Measurements from ENCODE around the gene HMCN2. TPM values are rescaled to one million over a fixed set of nuclear protein-coding genes. Genes with fewer than 3 reads are reported as not detected.

The HMCN2 gene
- total RNA-seq, 1 donor from 2014 or later: 0.15 TPM

DNA sequence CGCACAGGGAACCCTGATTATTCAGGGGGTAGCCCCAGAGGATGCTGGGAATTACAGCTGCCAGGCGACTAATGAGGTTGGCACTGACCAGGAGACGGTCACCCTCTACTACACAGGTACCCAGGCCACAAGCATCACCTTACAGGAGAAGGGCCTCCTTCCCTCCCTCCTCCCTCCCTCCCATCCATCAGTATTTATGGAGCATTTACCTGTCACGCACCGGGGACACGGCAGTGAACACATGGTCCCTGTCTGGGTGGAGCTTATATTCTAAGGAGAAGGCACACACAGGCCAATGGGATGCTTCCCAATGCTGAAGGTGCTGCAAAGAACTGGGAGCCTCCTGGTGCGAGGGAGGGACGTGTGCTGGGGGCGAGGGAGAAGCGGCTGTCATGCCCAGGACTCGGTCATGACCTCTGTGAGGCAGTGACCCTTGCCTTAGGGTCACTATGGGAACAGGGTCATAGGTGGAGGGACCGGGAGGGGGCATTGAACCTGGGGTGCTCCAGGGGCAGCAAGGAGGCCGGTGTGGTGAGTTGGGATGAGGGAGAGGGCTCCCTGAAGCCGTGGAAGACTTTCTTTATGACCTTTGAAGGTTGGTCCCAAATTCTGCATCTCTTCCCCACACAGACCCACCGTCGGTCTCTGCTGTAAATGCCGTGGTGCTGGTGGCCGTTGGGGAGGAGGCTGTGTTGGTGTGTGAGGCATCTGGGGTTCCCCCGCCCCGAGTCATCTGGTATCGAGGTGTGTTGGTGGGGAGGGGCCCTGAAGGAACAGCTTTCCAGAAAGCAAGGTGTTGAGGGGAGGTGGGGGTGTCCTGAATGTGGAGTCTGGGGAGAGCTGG lies 41.5 kb downstream of the HMCN2 start:
- H2AFZ ChIP-seq (replicated peaks): no peak overlapping the region
- H3K27ac Mint-ChIP-seq: no peak overlapping the region
- no peak for DNase-seq (ENCODE audit: low spot score)
- H3K27ac ChIP-seq: no peak overlapping the region
- H3K27me3 ChIP-seq: no peaks in the 10 kb centered on the region
- H3K4me1 ChIP-seq: no peaks in the 10 kb centered on the region
- peaks cover 11% of the 10 kb centered on the region for H3K27me3 Mint-ChIP-seq (ENCODE audit: insufficient read depth, low read depth)
- no peaks in the 10 kb centered on the region for H3K4me1 Mint-ChIP-seq
- no peaks in the 10 kb centered on the region for H3K79me2 ChIP-seq (ENCODE audit: low read depth)
- H3K4me3 Mint-ChIP-seq: no peak overlapping the region
- no peaks in the 10 kb centered on the region for H3K36me3 Mint-ChIP-seq
- H3K9me3 Mint-ChIP-seq: no peaks in the 10 kb centered on the region
- no peak overlapping the region for H3K4me2 ChIP-seq
- H3K9ac ChIP-seq: no peak overlapping the region
- no peaks in the 10 kb centered on the region for H3K9me3 ChIP-seq (ENCODE audit: low read depth)
- no peaks in the 10 kb centered on the region for H4K20me1 ChIP-seq (ENCODE audit: low read depth)
- no peaks in the 10 kb centered on the region for H3K36me3 ChIP-seq
- no peaks in the 10 kb centered on the region for H3F3A ChIP-seq (ENCODE audit: low read depth)
- TF ChIP-seq EZH2phosphoT487 (IDR thresholded peaks at IDR 0.05): no peak
- TF ChIP-seq, protein P1, sequence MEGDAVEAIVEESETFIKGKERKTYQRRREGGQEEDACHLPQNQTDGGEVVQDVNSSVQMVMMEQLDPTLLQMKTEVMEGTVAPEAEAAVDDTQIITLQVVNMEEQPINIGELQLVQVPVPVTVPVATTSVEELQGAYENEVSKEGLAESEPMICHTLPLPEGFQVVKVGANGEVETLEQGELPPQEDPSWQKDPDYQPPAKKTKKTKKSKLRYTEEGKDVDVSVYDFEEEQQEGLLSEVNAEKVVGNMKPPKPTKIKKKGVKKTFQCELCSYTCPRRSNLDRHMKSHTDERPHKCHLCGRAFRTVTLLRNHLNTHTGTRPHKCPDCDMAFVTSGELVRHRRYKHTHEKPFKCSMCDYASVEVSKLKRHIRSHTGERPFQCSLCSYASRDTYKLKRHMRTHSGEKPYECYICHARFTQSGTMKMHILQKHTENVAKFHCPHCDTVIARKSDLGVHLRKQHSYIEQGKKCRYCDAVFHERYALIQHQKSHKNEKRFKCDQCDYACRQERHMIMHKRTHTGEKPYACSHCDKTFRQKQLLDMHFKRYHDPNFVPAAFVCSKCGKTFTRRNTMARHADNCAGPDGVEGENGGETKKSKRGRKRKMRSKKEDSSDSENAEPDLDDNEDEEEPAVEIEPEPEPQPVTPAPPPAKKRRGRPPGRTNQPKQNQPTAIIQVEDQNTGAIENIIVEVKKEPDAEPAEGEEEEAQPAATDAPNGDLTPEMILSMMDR (IDR thresholded peaks at IDR 0.05): no peak
- no peak for TF ChIP-seq EZH2 (IDR thresholded peaks at IDR 0.05)
- H3K4me3 ChIP-seq: no peak overlapping the region

- H3K9ac ChIP-seq: no peak overlapping the region
- Mint-ChIP-seq H3K27me3 (ENCODE audit: insufficient read depth, low read depth) (peaks cover 9% of the 10 kb centered on the region), H3K4me1 (no peaks in the 10 kb centered on the region), H3K36me3 (no peaks in the 10 kb centered on the region), H3K4me3 (no peak overlapping the region), H3K9me3 (no peaks in the 10 kb centered on the region), H3K27ac (no peak overlapping the region)
- no peaks in the 10 kb centered on the region for H3K36me3 ChIP-seq
- H4K20me1 ChIP-seq (ENCODE audit: low read depth): no peaks in the 10 kb centered on the region
- no peak overlapping the region for H3K27ac ChIP-seq
- no peaks in the 10 kb centered on the region for H3F3A ChIP-seq (ENCODE audit: low read depth)
- H3K79me2 ChIP-seq (ENCODE audit: low read depth): no peaks in the 10 kb centered on the region
- H3K4me2 ChIP-seq: no peak overlapping the region
- H3K27me3 ChIP-seq: no peaks in the 10 kb centered on the region
- no peak overlapping the region for H3K4me3 ChIP-seq
- H3K9me3 ChIP-seq (ENCODE audit: low read depth): no peaks in the 10 kb centered on the region
- no peak for DNase-seq (ENCODE audit: low spot score)
- no peak overlapping the region for H2AFZ ChIP-seq (replicated peaks)
- H3K4me1 ChIP-seq: no peaks in the 10 kb centered on the region
- TF ChIP-seq EZH2phosphoT487 (IDR thresholded peaks at IDR 0.05): no peak
- no peak for TF ChIP-seq EZH2 (IDR thresholded peaks at IDR 0.05)
- TF ChIP-seq, protein P1 (IDR thresholded peaks at IDR 0.05): no peak
Observed at GRCh38 chr9:130307667-130307943, 42.0 kb downstream of the HMCN2 start.

- H3K36me3 Mint-ChIP-seq: no peaks in the 10 kb centered on the region
Observed at GRCh38 chr9:130308081-130308571, 42.6 kb downstream of the HMCN2 start.

More at GRCh38 chr9:130308081-130308571, 42.6 kb downstream of the HMCN2 start:
- Histone ChIP-seq H3K9ac (no peak overlapping the region), H3K4me1 (no peaks in the 10 kb centered on the region), H3K27me3 (no peaks in the 10 kb centered on the region), H3K9me3 (ENCODE audit: low read depth) (no peaks in the 10 kb centered on the region), H3F3A (ENCODE audit: low read depth) (no peaks in the 10 kb centered on the region), H3K79me2 (ENCODE audit: low read depth) (no peaks in the 10 kb centered on the region), H3K4me3 (no peak overlapping the region), H2AFZ (replicated peaks) (no peak overlapping the region), H4K20me1 (ENCODE audit: low read depth) (no peaks in the 10 kb centered on the region), H3K4me2 (no peak overlapping the region), H3K27ac (no peak overlapping the region), H3K36me3 (no peaks in the 10 kb centered on the region)
- H3K4me3 Mint-ChIP-seq: no peak overlapping the region
- no peak overlapping the region for H3K27ac Mint-ChIP-seq
- no peaks in the 10 kb centered on the region for H3K9me3 Mint-ChIP-seq
- H3K4me1 Mint-ChIP-seq: no peaks in the 10 kb centered on the region
- peaks cover 9% of the 10 kb centered on the region for H3K27me3 Mint-ChIP-seq (ENCODE audit: insufficient read depth, low read depth)
- DNase-seq (ENCODE audit: low spot score): no peak
- TF ChIP-seq, protein P1 (IDR thresholded peaks at IDR 0.05): no peak
- TF ChIP-seq EZH2phosphoT487 (IDR thresholded peaks at IDR 0.05) (no peak), EZH2 (IDR thresholded peaks at IDR 0.05) (no peak)

Data from neural progenitor cell (in vitro differentiated cells).